ENCODE measurements around the gene USH2A.

DNA sequence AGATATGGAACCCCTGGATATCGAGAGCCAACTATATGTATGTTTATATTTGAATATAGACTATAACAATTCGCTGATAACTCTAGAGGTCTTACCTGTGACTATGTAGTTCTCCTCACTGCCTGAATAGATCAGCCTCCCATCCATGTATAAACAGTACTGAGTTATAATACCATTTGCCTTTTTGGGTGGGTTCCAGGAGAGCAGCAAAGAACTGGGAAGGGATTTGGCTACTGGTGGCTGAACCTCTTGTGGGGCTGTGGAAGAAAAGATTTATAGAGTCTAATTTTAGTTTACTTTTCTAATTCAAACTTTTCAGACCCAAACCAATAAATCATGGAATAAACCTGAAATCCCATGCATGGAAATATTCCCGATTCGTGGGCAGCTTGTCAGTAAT is 376.9 kb downstream of the USH2A start:
- TF ChIP-seq CTCF (IDR thresholded peaks at IDR 0.05) (no peak), POLR2A (IDR thresholded peaks at IDR 0.05) (no peak)
